ENCODE measurements around the gene FAM3C.
A peak's percentile ranks its signal among the peaks of the same experiment; 100 is the strongest.

- TF ChIP-seq, protein P1, sequence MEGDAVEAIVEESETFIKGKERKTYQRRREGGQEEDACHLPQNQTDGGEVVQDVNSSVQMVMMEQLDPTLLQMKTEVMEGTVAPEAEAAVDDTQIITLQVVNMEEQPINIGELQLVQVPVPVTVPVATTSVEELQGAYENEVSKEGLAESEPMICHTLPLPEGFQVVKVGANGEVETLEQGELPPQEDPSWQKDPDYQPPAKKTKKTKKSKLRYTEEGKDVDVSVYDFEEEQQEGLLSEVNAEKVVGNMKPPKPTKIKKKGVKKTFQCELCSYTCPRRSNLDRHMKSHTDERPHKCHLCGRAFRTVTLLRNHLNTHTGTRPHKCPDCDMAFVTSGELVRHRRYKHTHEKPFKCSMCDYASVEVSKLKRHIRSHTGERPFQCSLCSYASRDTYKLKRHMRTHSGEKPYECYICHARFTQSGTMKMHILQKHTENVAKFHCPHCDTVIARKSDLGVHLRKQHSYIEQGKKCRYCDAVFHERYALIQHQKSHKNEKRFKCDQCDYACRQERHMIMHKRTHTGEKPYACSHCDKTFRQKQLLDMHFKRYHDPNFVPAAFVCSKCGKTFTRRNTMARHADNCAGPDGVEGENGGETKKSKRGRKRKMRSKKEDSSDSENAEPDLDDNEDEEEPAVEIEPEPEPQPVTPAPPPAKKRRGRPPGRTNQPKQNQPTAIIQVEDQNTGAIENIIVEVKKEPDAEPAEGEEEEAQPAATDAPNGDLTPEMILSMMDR (IDR thresholded peaks at IDR 0.05): peak in 3 of 12 donors; percentile 6 to 25 (median 11)
- no peak for TF ChIP-seq POLR2A (IDR thresholded peaks at IDR 0.05)
These were observed 58.7 kb downstream of the FAM3C start for GRCh38 chr7:121337398-121337797.

All from heart left ventricle (tissue), 13 donors.